Astrocyte (in vitro differentiated cells and primary cell): ENCODE results near the gene ZNF837. TPM values are rescaled to one million over a fixed set of nuclear protein-coding genes. Genes with fewer than 3 reads are reported as not detected.
A peak's percentile ranks its signal among the peaks of the same experiment; 100 is the strongest.
"Not testable (repeated sequence)": the region's sequence is repeated elsewhere in the genome, so short reads cannot be mapped to it uniquely, and the experiment has no call there.

Experiments used
- DNase-seq: peaks from one replicate; pipeline ENCODE4 v3.0.0-alpha.2; 2010; ENCODE audit warnings: low read depth
- FAIRE-seq: peaks from 2 replicates; lab custom pipeline; 2011; peaks lifted over from hg19 to GRCh38; lab: Jason Lieb, UNC
- H2AFZ ChIP-seq: 2 replicates; pipeline ENCODE4 v1.6.0; 2012; ENCODE audit warnings: low read depth, low read length, inconsistent platforms
- H3K27ac ChIP-seq: 2 replicates; pipeline ENCODE4 v1.5.1; 2011; ENCODE audit warnings: low read depth, low read length, inconsistent platforms
- H3K27me3 ChIP-seq: 2 replicates; pipeline ENCODE4 v1.6.0; 2011; ENCODE audit warnings: low read length, inconsistent platforms; ENCODE audit not compliant: insufficient read depth
- H3K36me3 ChIP-seq: 2 replicates; pipeline ENCODE4 v1.5.1; 2011; ENCODE audit warnings: low read length, inconsistent platforms; ENCODE audit not compliant: insufficient read depth
- H3K4me1 ChIP-seq: 2 replicates; pipeline ENCODE4 v1.5.1; 2011; ENCODE audit warnings: low read length, inconsistent platforms; ENCODE audit not compliant: insufficient read depth
- H3K4me2 ChIP-seq: 2 replicates; pipeline ENCODE4 v1.6.0; 2012; ENCODE audit warnings: low read length, inconsistent platforms
- H3K4me3 ChIP-seq: 2 replicates; pipeline ENCODE4 v1.5.1; 2011; ENCODE audit warnings: low read depth, mild to moderate bottlenecking, low read length, inconsistent platforms; ENCODE audit not compliant: insufficient read depth
- H3K79me2 ChIP-seq: 2 replicates; pipeline ENCODE4 v1.6.0; 2012; ENCODE audit warnings: mild to moderate bottlenecking, low read length, inconsistent platforms; ENCODE audit not compliant: insufficient read depth
- H3K9ac ChIP-seq: 2 replicates; pipeline ENCODE4 v1.6.0; 2012; ENCODE audit warnings: mild to moderate bottlenecking, low read length, inconsistent platforms
- H3K9me3 ChIP-seq: 2 replicates; pipeline ENCODE4 v1.5.1; 2012; ENCODE audit warnings: low read depth, mild to moderate bottlenecking, low read length, inconsistent platforms; ENCODE audit not compliant: insufficient read depth
- H4K20me1 ChIP-seq: 2 replicates; pipeline ENCODE4 v1.6.0; 2012; ENCODE audit warnings: low read length, inconsistent platforms; ENCODE audit not compliant: insufficient read depth
- H3K27ac Mint-ChIP-seq: one replicate; pipeline ENCODE4 v1.8.0; 2021; ENCODE audit warnings: mild to moderate bottlenecking, mixed read lengths; ENCODE audit not compliant: unreplicated experiment
- H3K27me3 Mint-ChIP-seq: one replicate; pipeline ENCODE4 v1.8.0; 2021; ENCODE audit warnings: low read depth, mixed read lengths; ENCODE audit not compliant: unreplicated experiment
- H3K36me3 Mint-ChIP-seq: one replicate; pipeline ENCODE4 v1.8.0; 2021; ENCODE audit warnings: low read depth, mixed read lengths; ENCODE audit not compliant: unreplicated experiment
- H3K4me1 Mint-ChIP-seq: one replicate; pipeline ENCODE4 v1.8.0; 2021; ENCODE audit warnings: low read depth, mixed read lengths; ENCODE audit not compliant: unreplicated experiment
- H3K4me3 Mint-ChIP-seq: one replicate; pipeline ENCODE4 v1.8.0; 2021; ENCODE audit warnings: mild to moderate bottlenecking, moderate library complexity, mixed read lengths; ENCODE audit not compliant: unreplicated experiment
- H3K9me3 Mint-ChIP-seq: one replicate; pipeline ENCODE4 v1.8.0; 2021; ENCODE audit warnings: mild to moderate bottlenecking, mixed read lengths; ENCODE audit not compliant: unreplicated experiment
- CTCF ChIP-seq: IDR thresholded peaks from 2 replicates; pipeline ENCODE4 v1.5.1; 2011; ENCODE audit warnings: low read depth, mild to moderate bottlenecking, inconsistent platforms, low read length, moderate library complexity; ENCODE audit not compliant: insufficient read depth
- EZH2 ChIP-seq: IDR thresholded peaks from 2 replicates; pipeline ENCODE4 v1.6.1; 2012; ENCODE audit warnings: mild to moderate bottlenecking, low read length, inconsistent platforms; ENCODE audit not compliant: insufficient read depth
- total RNA-seq: library from RNA; stranded (reverse); gene quantifications from 2 replicates; pipeline ENCODE4 v1.2.1, GENCODE V29; 2021

ZNF837 gene
- total RNA-seq, 1 donor from 2014 or later, result 2.4 TPM

- FAIRE-seq, result no peak
- H3K36me3 ChIP-seq, result no peaks in the 10 kb centered on the region
- peak overlapping the region; percentile 86 for H3K9ac ChIP-seq
- peak overlapping the region; percentile 76 for H2AFZ ChIP-seq
- H3K36me3 Mint-ChIP-seq, result no peaks in the 10 kb centered on the region
- H4K20me1 ChIP-seq, result no peaks in the 10 kb centered on the region
- peaks cover 19% of the 10 kb centered on the region for H3K79me2 ChIP-seq
- peak overlapping the region; percentile 30 for H3K27ac Mint-ChIP-seq
- H3K27me3 ChIP-seq, result no peaks in the 10 kb centered on the region
- no peak for DNase-seq
- peaks cover 12% of the 10 kb centered on the region for H3K4me1 Mint-ChIP-seq
- no peaks in the 10 kb centered on the region for H3K9me3 ChIP-seq
- H3K27me3 Mint-ChIP-seq, result no peaks in the 10 kb centered on the region
- H3K9me3 Mint-ChIP-seq, result no peaks in the 10 kb centered on the region
- peak overlapping the region; percentile 79 for H3K4me3 ChIP-seq
- H3K27ac ChIP-seq, result peak overlapping the region; percentile 84
- peak overlapping the region; percentile 87 for H3K4me3 Mint-ChIP-seq
- TF ChIP-seq EZH2 (no peak), CTCF (no peak)
- peak overlapping the region; percentile 88 for H3K4me2 ChIP-seq
- peaks cover 11% of the 10 kb centered on the region for H3K4me1 ChIP-seq
Observed at GRCh38 chr19:58380037-58380661, 681 bp downstream of the ZNF837 start.

- peaks cover 11% of the 10 kb centered on the region for H3K4me1 ChIP-seq
- no peaks in the 10 kb centered on the region for H3K36me3 Mint-ChIP-seq
Observed at GRCh38 chr19:58379246-58379645, 1.6 kb downstream of the ZNF837 start.

GRCh38 chr19:58376724-58377123 lies 4.1 kb downstream of the ZNF837 start:
- H3K4me1 ChIP-seq, H3K27me3 Mint-ChIP-seq, H4K20me1 ChIP-seq, H3K9me3 Mint-ChIP-seq, H3K4me2 ChIP-seq, H2AFZ ChIP-seq, H3K9ac ChIP-seq, DNase-seq, H3K27me3 ChIP-seq, H3K27ac Mint-ChIP-seq, H3K36me3 ChIP-seq, FAIRE-seq, H3K27ac ChIP-seq, H3K4me1 Mint-ChIP-seq, H3K9me3 ChIP-seq, H3K4me3 Mint-ChIP-seq, H3K4me3 ChIP-seq, H3K36me3 Mint-ChIP-seq: not testable (repeated sequence)
- H3K79me2 ChIP-seq, result peaks cover 10% of the 10 kb centered on the region

More at GRCh38 chr19:58379246-58379645, 1.6 kb downstream of the ZNF837 start:
- Histone ChIP-seq H3K9ac (no peak overlapping the region), H3K4me2 (peak overlapping the region; percentile 88), H3K36me3 (no peaks in the 10 kb centered on the region), H3K4me3 (no peak overlapping the region), H3K79me2 (peaks cover 17% of the 10 kb centered on the region), H4K20me1 (no peaks in the 10 kb centered on the region), H3K27me3 (no peaks in the 10 kb centered on the region), H3K9me3 (no peaks in the 10 kb centered on the region), H2AFZ (no peak overlapping the region), H3K27ac (no peak overlapping the region)
- Mint-ChIP-seq H3K27me3 (no peaks in the 10 kb centered on the region), H3K4me3 (peak overlapping the region; percentile 87), H3K27ac (peak overlapping the region; percentile 30), H3K9me3 (no peaks in the 10 kb centered on the region), H3K4me1 (peaks cover 12% of the 10 kb centered on the region)
- no peak for FAIRE-seq
- TF ChIP-seq CTCF, result no peak
- no peak for TF ChIP-seq EZH2
- DNase-seq, result no peak
